ENCODE data around the gene LIN7C.
"Not testable (repeated sequence)": the region's sequence is repeated elsewhere in the genome, so short reads cannot be mapped to it uniquely, and the experiment has no call there.

LIN7C gene

GRCh38 chr11:27506200-27507182 is at the start of gene LIN7C:
LIN7C (minus strand) TSS chr11:27506769; CDS start chr11:27506752, 17 bp downstream.
- peak; percentile 91 for DNase-seq (ENCODE audit: low read depth in 2 of 2)

DNA sequence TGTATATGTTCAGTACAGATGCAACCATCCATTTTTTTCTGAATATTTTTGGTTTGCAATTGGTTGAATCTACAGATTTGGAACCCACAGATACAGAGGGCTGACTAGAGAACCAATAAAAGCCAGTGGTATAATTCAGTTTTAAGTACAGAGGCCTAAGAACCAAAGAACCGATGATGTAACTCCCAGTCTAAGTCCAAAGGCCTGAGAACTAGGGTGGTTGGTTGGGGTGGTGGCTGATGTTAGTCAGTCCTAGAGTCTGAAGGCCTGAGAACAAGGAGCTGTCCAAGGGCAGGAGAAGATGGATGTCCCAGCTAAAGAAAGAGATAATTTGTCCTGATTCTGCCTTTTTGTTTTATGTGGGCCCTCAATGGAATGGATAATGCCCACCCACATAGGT is 48.7 kb upstream of the LIN7C start:
- no peak for DNase-seq (ENCODE audit: low read depth in 2 of 2)

DNA sequence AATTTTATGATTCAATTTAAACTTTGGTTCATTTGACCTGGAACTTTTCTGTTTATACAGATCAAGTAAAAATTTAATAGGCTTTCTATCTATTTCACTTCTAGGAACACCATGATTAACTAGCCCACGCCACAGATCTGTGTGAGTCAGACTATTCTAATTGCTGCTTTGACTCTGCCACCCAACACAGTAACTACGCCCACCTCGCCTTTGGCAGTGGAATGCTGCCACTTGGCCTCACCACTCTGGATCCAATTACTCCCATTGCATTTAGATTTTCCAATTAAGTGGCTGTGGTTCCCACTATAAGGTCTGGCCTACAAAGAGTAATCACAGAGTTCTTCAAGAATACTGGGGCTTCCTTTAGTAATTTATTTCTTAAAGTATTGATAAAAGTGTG is 46.6 kb upstream of the LIN7C start:
- DNase-seq (ENCODE audit: low read depth in 2 of 2) = no peak

DNA sequence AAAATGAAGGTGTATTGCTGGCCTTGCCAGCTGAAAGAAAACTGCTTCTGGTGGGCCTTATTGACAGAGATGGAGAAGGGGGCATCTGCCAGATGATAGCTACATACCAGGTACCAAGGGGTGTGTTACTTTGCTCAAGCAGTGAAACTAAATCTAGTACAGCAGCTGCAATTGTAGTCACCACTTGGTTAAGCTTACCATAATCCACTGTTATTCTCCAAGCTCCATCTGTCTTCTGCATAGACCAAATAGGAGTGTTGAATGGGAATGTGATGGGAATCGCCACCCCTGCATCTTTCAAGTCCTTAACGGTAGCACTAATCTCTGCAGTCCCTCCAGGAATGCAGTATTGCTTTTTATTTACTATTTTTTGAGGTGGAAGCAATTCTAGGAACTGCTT is 45.8 kb upstream of the LIN7C start:
- DNase-seq (ENCODE audit: low read depth in 2 of 2) = no peak

- DNase-seq (ENCODE audit: low read depth in 2 of 2) = no peak
Measured at GRCh38 chr11:27551127-27551526, 44.6 kb upstream of the LIN7C start.

DNA sequence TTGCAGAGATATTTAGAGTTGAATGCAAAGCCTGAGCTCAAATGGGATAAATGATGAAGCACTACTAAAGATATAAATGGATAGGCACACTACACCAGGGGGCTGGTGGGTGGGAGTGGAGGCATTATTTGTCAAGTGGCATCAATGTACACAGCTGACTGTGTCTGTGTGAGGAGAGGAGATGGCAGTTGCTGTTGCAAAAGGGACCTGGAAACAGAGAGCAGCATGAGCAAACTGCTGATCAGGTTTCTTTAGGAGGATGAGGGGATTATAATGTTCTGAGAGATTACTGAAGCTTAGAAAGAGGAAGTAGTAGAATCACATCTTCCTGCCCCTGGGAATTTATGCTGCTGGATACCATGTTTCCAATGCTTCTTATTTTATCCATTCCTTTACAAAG is 39.4 kb upstream of the LIN7C start:
- DNase-seq (ENCODE audit: low read depth in 2 of 2) = no peak

DNA sequence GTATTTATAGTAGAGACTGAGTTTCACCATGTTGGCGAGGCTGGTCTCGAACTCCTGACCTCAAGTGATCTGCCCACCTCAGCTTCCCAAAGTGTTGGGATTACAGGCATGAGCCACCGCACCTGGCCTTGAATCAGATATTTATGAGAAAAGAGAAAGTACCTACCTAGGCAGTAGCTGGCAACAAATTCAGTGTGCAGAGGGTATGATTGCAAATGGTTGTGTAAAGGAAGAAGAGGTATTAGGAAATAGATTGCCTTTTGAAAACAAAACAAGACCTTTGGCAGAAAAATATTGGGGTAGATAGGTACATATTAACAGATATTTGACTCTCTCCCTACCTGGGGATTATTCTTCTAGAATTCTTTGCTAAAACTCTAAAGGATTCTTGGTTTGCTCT is 38.5 kb upstream of the LIN7C start:
- no peak for DNase-seq (ENCODE audit: low read depth in 2 of 2)

DNA sequence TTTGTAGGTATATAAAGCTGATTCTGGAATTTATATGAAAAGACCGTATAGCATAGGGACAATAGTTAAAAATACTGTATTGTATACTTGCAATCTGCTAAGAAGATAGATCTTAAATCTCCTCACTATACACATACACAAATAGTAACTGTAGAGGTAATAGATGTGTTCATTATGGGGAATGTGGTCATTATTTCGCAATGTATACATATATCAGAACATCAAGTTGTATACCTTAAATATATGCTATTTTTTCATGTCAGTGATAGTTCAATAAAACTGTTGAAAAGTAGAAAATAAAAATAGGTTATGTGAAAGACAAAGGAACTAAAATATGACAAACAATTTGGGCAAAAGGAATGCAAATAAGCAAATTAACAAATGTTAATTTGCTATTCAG is 35.2 kb upstream of the LIN7C start:
- DNase-seq (ENCODE audit: low read depth in 2 of 2) = no peak

GRCh38 chr11:27540051-27540450 is 33.5 kb upstream of the LIN7C start:
- no peak for DNase-seq (ENCODE audit: low read depth in 2 of 2)

GRCh38 chr11:27535103-27535502 is 28.5 kb upstream of the LIN7C start:
- DNase-seq (ENCODE audit: low read depth in 2 of 2) = no peak

DNA sequence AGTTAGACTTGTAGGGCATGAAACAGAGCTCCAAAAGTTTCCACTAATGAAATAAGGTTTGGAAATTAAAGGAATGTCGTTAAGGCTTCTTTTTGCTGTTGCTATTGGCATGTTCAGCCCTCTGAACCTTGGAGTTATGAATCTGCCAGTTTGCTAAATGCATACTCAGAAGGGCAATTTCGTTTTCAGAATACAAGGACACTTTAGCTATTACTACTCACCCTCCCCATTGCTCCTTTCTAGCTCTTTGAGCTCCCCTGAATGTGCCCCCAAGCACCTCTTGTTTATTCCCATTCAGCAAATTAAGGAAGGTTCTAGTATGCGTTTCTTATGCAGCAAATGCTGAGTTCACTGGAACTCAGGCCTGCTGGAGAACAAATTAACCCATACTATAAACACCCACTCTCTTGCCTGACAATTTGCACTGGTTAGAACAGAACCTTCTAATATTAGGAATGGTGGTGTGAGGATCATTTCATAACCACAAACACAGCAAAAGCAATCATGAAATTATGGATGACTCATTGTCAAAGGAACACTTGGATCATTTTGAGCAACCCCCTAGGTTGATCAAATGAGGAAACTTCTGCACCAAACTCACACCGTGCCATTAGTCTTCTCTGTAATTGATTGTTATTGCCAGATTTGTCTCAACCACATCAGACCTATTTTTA is 26.2 kb upstream of the LIN7C start:
- no peak for DNase-seq (ENCODE audit: low read depth in 2 of 2)

DNA sequence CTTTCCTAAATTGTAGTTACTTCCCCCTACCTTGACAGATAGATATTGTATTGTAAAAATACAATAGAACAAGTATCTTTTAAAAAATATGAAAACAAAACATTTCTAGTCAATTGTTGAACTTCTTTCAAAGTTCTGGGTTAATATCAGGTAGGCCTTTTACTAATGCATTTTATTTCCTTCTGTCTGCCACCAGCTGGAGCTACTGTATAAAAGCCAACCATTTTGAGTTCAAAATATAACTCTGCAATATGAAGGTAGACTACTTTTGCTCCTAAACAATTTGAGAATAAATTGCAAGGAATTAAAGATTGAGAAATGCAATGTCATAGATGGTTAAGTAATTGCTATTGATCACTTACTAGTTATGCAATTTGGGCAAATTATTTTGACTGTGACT is 22.1 kb upstream of the LIN7C start:
- no peak for DNase-seq (ENCODE audit: low read depth in 2 of 2)

DNA sequence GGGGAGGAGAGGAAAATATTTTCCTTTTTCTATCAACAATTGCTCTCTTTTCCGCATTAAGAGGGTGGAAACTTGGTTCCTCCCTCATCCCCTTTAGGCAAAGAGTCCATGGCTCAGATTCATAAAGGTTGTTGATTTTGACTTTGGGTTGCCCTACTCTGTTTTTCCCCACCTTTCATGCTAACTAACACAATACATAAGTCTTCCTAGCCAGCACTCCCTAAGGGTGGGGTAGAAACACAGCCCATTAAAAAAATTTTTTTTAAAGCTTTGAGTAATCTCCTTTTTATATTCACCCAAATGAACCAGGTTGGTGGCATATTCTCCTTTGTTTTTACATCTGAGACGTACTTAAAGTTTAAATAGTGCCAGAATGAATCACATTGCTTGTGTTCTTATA is 20.0 kb upstream of the LIN7C start:
- no peak for DNase-seq (ENCODE audit: low read depth in 2 of 2)

DNA sequence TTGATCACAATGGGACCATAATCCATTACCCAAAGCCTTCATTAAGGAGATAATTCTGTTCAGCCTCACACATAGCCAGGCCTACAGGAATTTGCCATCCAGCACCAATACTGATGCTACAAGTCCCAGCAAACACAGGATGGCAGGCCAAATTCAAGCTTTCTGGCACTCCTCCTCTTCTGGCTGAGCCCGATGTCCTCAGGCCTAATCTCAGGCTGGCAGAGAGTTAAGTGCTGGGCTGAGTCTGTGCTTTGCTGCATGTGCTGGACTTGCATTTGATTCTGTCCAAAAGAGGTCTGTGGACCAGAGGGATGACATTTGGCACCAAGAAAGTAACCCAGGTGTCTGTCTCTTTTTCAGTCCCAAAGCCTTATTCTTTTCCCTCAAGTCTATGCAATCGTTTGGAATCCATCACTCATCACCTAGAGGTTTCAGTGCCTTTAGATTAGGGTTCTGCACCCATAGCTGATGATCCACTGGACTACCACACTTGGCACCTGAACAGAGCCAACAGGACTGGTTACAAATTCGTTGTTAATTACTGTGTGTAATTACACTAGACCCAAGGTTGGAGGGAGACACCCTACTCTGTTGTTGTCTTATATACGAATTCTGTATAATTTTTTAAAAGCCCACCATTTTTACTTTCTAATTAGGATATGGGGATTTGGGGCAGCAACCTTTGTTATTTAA is 19.4 kb upstream of the LIN7C start:
- no peak for DNase-seq (ENCODE audit: low read depth in 2 of 2)

DNA sequence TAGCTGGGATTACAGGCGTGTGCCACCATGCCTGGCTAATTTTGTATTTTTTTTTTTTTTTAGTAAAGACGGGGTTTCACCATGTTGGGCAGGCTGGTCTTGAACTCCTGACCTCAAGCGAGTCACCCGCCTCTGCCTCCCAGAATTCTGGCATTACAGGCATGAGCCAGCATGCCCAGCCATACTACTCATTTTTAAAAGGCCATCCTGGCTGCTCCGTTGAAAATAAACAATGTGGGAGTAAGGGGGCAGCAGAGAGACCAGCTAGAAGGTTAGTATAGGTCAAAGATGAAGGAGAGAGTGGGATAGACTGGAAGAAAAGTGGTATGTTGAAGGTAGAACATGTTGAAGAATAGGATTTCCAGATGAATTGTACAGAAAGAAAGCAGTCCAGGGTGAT is 17.6 kb upstream of the LIN7C start:
- DNase-seq (ENCODE audit: low read depth in 2 of 2) = no peak

- DNase-seq (ENCODE audit: low read depth in 2 of 2) = no peak
Measured at GRCh38 chr11:27520226-27520625, 13.7 kb upstream of the LIN7C start.

- DNase-seq (ENCODE audit: low read depth in 2 of 2) = no peak
Measured at GRCh38 chr11:27518518-27518917, 11.9 kb upstream of the LIN7C start.

DNA sequence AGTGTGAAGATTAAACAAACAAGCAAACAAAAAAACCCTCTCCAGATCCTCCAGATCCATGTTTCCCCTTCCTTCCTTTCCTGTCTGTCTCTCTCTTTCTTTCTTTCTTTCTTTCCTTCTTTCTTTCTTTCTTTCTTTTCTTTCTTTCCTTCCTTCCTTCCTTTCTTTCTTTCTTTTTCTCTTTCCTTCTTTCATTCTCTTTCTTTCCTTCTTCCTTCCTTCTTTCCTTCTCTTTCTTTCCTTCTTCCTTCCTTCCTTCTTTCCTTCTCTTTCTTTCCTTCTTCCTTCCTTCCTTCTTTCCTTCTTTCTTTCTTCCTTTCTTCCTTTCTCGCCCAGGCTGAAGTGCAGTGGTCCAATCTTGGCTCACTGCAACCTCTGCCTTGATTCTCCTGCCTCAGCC is 10.9 kb upstream of the LIN7C start:
- DNase-seq (ENCODE audit: low read depth in 2 of 2) = not testable (repeated sequence)

DNA sequence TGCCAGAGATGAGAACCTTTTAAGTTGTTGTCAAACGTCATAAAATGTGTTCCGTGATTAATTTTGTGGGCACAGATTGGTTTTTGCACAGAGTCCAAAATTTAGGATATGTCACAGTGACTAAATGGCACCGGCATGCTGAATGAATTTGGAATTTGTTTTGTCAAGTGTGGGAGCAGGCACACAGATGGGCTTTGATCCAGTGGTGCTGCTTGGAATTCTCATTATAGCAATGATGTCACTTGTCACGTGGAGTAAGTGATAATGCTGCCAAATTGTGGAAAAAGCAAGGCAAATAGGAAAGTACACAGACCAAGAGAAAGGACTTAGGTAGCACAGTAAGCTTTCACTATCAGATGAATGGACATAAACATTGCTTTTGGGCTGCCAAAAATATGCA is 8.0 kb upstream of the LIN7C start:
- no peak for DNase-seq (ENCODE audit: low read depth in 2 of 2)

GRCh38 chr11:27514076-27514475 is 7.5 kb upstream of the LIN7C start:
- no peak for DNase-seq (ENCODE audit: low read depth in 2 of 2)

- DNase-seq (ENCODE audit: low read depth in 2 of 2) = no peak
Measured at GRCh38 chr11:27513389-27513788, 6.8 kb upstream of the LIN7C start.

DNA sequence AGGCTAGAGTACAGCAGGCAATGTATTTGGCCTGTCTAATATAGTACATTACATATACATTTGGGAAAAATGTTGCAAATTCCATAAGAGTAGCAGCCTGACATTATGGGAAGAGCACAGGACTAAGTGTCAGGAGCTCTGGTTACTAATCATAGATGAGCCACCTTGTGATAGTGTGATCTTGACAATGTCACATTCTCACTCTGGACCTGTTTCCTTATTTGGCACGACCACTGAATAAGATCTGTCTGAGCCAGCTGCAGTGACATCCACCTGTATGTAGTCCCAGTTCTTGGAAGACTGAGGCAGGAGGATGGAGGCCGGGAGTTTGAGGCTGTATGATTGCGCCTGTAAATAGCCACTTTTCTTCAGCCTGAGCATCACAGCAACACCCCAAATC is 5.7 kb upstream of the LIN7C start:
- DNase-seq (ENCODE audit: low read depth in 2 of 2) = no peak

GRCh38 chr11:27509908-27510307 is 3.3 kb upstream of the LIN7C start:
- no peak for DNase-seq (ENCODE audit: low read depth in 2 of 2)

Measured in stimulated activated CD8-positive, alpha-beta memory T cell treated with anti-CD3 and anti-CD28 coated beads, Interleukin-15, amount 100 ng/mL, for 48 hours (primary cell).